ENCODE data around the gene MED13L.

The MED13L gene

DNA sequence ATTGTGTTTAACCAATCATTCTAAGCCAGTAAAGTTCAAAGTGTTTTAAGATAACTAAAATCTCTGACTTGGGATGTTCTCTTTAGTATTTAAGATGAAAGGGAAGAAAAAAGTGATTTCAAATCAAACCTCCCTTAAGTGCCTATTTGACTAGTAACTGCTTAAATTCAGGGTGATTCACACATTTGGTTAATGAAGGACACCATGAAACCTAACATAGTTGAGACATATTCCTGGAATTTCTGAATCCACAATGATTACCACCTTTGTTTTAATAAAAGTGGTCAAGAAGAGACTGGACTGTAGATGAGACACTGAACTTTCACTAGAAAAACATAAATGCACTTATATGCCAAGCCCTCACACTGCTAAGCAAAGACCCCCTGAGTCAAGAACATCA lies 138.7 kb downstream of the MED13L start:
- POLR2A ChIA-PET: no interaction called here
- TF ChIP-seq ARNT (IDR thresholded peaks at IDR 0.05): no peak
- no peak for TF ChIP-seq ZNF384 (IDR thresholded peaks at IDR 0.05)
- no peak for TF ChIP-seq LEF1 (IDR thresholded peaks at IDR 0.05; ENCODE audit: borderline replicate concordance)
- no peak for TF ChIP-seq BHLHE40 (IDR thresholded peaks at IDR 0.05; ENCODE audit: borderline replicate concordance)
- TF ChIP-seq FOXK2 (IDR thresholded peaks at IDR 0.05): no peak
- TF ChIP-seq FOXA1 (IDR thresholded peaks at IDR 0.05): no peak
- TF ChIP-seq NFRKB (IDR thresholded peaks at IDR 0.05): no peak
- no peak for TF ChIP-seq L3MBTL2 (conservative IDR thresholded peaks at IDR 0.05)
- TF ChIP-seq CTBP1 (IDR thresholded peaks at IDR 0.05; ENCODE audit: borderline replicate concordance): no peak
- no peak for TF ChIP-seq TARDBP (IDR thresholded peaks at IDR 0.05)
- no peak for TF ChIP-seq FOXM1 (IDR thresholded peaks at IDR 0.05; ENCODE audit: borderline replicate concordance)
- no peak for TF ChIP-seq ELF4 (IDR thresholded peaks at IDR 0.05)
- no peak for TF ChIP-seq SUZ12 (IDR thresholded peaks at IDR 0.05)
- TF ChIP-seq, protein P1, sequence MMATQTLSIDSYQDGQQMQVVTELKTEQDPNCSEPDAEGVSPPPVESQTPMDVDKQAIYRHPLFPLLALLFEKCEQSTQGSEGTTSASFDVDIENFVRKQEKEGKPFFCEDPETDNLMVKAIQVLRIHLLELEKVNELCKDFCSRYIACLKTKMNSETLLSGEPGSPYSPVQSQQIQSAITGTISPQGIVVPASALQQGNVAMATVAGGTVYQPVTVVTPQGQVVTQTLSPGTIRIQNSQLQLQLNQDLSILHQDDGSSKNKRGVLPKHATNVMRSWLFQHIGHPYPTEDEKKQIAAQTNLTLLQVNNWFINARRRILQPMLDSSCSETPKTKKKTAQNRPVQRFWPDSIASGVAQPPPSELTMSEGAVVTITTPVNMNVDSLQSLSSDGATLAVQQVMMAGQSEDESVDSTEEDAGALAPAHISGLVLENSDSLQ (IDR thresholded peaks at IDR 0.05): no peak
- TF ChIP-seq HDGF (IDR thresholded peaks at IDR 0.05; ENCODE audit: borderline replicate concordance): no peak
- no peak for TF ChIP-seq SP1 (IDR thresholded peaks at IDR 0.05)
- CTCF ChIA-PET: no interaction called here
- DNase-seq (ENCODE audit: extremely low spot score): no peak

DNA sequence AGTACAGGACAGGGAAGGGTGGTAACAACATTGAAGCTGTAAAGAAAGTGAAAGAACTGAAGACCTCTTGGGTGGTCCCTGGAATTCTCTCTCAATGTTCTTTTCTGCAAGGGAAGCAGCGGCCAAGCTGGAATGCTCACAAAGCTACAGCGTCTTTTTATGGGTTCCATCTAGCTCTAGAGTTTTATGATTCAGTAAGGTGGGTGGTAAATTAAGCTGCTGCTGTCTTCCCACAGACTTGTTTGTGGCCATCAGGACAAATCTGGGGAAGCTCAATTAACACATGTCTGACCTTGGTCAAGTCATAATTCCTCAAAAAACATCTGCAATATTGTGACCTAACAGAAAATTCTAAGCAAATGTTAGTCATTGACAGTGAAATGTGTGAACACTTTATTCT lies 139.1 kb downstream of the MED13L start:
- ChIA-PET CTCF (no interaction called here), POLR2A (no interaction called here)
- TF ChIP-seq SP1 (IDR thresholded peaks at IDR 0.05) (no peak), ELF4 (IDR thresholded peaks at IDR 0.05) (no peak), BHLHE40 (IDR thresholded peaks at IDR 0.05; ENCODE audit: borderline replicate concordance) (no peak), ARNT (IDR thresholded peaks at IDR 0.05) (no peak), L3MBTL2 (conservative IDR thresholded peaks at IDR 0.05) (no peak), CTBP1 (IDR thresholded peaks at IDR 0.05; ENCODE audit: borderline replicate concordance) (no peak), LEF1 (IDR thresholded peaks at IDR 0.05; ENCODE audit: borderline replicate concordance) (no peak), FOXM1 (IDR thresholded peaks at IDR 0.05; ENCODE audit: borderline replicate concordance) (no peak), SUZ12 (IDR thresholded peaks at IDR 0.05) (no peak), TARDBP (IDR thresholded peaks at IDR 0.05) (no peak), NFRKB (IDR thresholded peaks at IDR 0.05) (no peak), ZNF384 (IDR thresholded peaks at IDR 0.05) (no peak), FOXK2 (IDR thresholded peaks at IDR 0.05) (no peak)
- TF ChIP-seq, protein P1 (IDR thresholded peaks at IDR 0.05): no peak
- no peak for DNase-seq (ENCODE audit: extremely low spot score)

DNA sequence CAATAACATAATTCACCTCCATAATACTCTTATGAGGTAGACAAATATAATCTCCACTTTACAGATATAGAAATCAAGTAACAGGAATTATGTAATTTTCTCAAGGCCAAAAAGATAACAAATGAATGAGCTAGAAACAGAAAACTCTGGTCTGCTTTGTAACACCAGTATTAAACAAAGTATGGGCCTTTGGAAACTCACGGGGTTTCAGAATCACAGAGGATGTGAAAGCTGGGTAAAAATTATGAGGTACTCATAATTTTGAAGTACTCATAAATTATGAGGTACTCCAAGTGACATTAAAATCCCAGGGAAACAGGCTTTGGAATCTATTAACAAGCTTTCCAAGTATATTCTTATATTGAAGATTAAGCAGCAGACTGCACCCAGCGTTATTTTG lies 140.2 kb downstream of the MED13L start:
- DNase-seq (ENCODE audit: extremely low spot score): no peak
- CTCF ChIA-PET: interaction anchor here (0.9 to 1.3 kb wide), 2 partner anchors 13 to 98 kb away, joined by 3 to 4 read pairs; no protein-coding TSS in a partner anchor
- TF ChIP-seq ELF4 (IDR thresholded peaks at IDR 0.05) (no peak), SUZ12 (IDR thresholded peaks at IDR 0.05) (no peak), ZNF384 (IDR thresholded peaks at IDR 0.05) (no peak), NFRKB (IDR thresholded peaks at IDR 0.05) (no peak), L3MBTL2 (conservative IDR thresholded peaks at IDR 0.05) (no peak), BHLHE40 (IDR thresholded peaks at IDR 0.05; ENCODE audit: borderline replicate concordance) (no peak), FOXM1 (IDR thresholded peaks at IDR 0.05; ENCODE audit: borderline replicate concordance) (no peak), FOXK2 (IDR thresholded peaks at IDR 0.05) (no peak), FOXA1 (IDR thresholded peaks at IDR 0.05) (no peak), SP1 (IDR thresholded peaks at IDR 0.05) (no peak), CTBP1 (IDR thresholded peaks at IDR 0.05; ENCODE audit: borderline replicate concordance) (no peak), HDGF (IDR thresholded peaks at IDR 0.05; ENCODE audit: borderline replicate concordance) (no peak), ARNT (IDR thresholded peaks at IDR 0.05) (no peak), TARDBP (IDR thresholded peaks at IDR 0.05) (no peak), LEF1 (IDR thresholded peaks at IDR 0.05; ENCODE audit: borderline replicate concordance) (no peak)
- TF ChIP-seq, protein P1 (IDR thresholded peaks at IDR 0.05): no peak
- POLR2A ChIA-PET: no interaction called here

DNA sequence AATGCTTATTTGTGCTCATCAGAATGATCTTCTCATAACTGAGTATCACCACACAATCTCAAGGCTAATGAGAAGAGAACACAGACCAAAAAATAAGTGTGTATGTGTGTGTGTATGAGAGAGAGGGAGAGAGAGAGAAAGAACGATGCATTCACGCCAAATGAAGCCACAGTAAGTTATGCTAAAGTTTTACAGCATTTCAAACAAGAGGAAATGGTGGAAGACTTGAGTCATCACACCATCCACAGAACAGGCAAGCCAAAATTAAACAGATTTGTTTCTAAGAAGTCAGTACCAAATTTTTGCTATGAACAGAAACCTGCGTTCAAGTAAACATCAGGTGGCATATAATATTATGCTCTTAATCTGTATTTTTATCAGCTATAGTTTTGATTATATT lies 141.2 kb downstream of the MED13L start:
- DNase-seq (ENCODE audit: extremely low spot score): no peak
- CTCF ChIA-PET: interaction anchor here (1.3 kb wide), 1 partner anchor 99 kb away, joined by 3 read pairs; no protein-coding TSS in a partner anchor
- POLR2A ChIA-PET: no interaction called here
- no peak for TF ChIP-seq ARNT (IDR thresholded peaks at IDR 0.05)

DNA sequence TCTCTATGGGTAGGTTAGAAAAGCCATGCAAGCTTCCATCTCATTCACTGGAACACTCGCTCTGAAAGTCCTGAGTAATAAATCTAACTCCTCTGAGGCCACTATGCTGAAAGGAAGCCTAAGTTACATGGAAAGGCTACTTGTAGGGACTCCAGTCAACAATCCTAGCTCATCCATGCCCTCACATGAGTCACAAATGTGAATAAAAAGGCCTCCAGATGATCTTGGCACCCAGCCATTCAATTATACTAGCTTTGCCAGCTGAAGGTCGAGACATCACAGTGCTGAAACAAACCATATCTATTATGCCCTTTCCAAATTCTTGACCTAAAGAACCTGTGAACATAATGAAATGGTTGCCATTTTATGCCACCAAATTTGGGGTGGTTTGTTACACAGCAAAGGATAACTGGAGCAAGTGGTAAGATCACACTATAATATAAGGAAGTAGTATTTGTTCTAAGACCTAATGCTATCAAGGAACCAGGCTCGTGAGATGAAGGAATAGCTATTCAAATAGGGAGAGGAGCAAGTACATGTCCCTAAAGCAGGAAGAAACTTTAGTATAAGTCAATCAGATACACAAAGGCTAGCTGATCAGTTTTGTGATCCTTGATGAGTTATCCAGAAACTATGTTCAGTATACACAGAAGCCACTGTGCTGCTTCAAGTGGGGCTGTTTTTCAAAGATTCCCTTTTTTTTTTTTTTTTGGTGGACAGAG lies 142.1 kb downstream of the MED13L start:
- TF ChIP-seq FOXA1 (IDR thresholded peaks at IDR 0.05) (no peak), LEF1 (IDR thresholded peaks at IDR 0.05; ENCODE audit: borderline replicate concordance) (no peak), SUZ12 (IDR thresholded peaks at IDR 0.05) (no peak), BHLHE40 (IDR thresholded peaks at IDR 0.05; ENCODE audit: borderline replicate concordance) (no peak), HDGF (IDR thresholded peaks at IDR 0.05; ENCODE audit: borderline replicate concordance) (no peak), L3MBTL2 (conservative IDR thresholded peaks at IDR 0.05) (no peak), TARDBP (IDR thresholded peaks at IDR 0.05) (no peak), ZNF384 (IDR thresholded peaks at IDR 0.05) (no peak), CTBP1 (IDR thresholded peaks at IDR 0.05; ENCODE audit: borderline replicate concordance) (no peak), FOXM1 (IDR thresholded peaks at IDR 0.05; ENCODE audit: borderline replicate concordance) (no peak), NFRKB (IDR thresholded peaks at IDR 0.05) (no peak)
- TF ChIP-seq, protein P1 (IDR thresholded peaks at IDR 0.05): no peak
- no peak for DNase-seq (ENCODE audit: extremely low spot score)
- ChIA-PET CTCF (no interaction called here), POLR2A (no interaction called here)

Data from HEK293T (cell line).